Heart right ventricle (tissue), 16 donors: ENCODE measurements around the gene CASP10. TPM values are rescaled to one million over a fixed set of nuclear protein-coding genes. Genes with fewer than 3 reads are reported as not detected.
A peak's percentile ranks its signal among the peaks of the same experiment; 100 is the strongest.

Experiments used
- ATAC-seq, 8 donors: fragments of 200-7000 bp; cut with Tn5 transposase; one replicate each; pipeline ENCODE4 v1.9.1; 2020; ENCODE audit warnings: mild to moderate bottlenecking in 8 of 8, moderate library complexity in 8 of 8, moderate number of reproducible peaks in 1 of 8
- DNase-seq, 2 donors: peaks; one replicate each; pipeline ENCODE4 v3.0.0-alpha.2; 2020
- H3K27ac ChIP-seq, 10 donors: fragments of 200-600 bp; sonication (generic) in 2 of 10; one replicate each; pipeline versions ENCODE4 v1.5.0 to v1.8.0; 2020 to 2022; ENCODE audit warnings: mild to moderate bottlenecking in 3 of 10
- H3K27me3 ChIP-seq, 7 donors: fragments of 200-600 bp; one replicate each; pipeline ENCODE4 v1.8.0; 2021 to 2022; ENCODE audit warnings: mild to moderate bottlenecking in 2 of 7
- H3K36me3 ChIP-seq, 9 donors: fragments of 200-600 bp; sonication (generic) in 1 of 9; one replicate each; pipeline versions ENCODE4 v1.5.0 to v1.8.0; 2020 to 2022; ENCODE audit warnings: mild to moderate bottlenecking in 2 of 9
- H3K4me1 ChIP-seq, 9 donors: fragments of 200-600 bp; sonication (generic) in 1 of 9; one replicate each; pipeline versions ENCODE4 v1.5.0 to v1.8.0; 2020 to 2022; ENCODE audit warnings: mild to moderate bottlenecking in 4 of 9
- H3K4me3 ChIP-seq, 10 donors: fragments of 200-600 bp; sonication (generic) in 2 of 10; one replicate each; pipeline versions ENCODE4 v1.5.0 to v1.8.0; 2020 to 2022; ENCODE audit warnings: mild to moderate bottlenecking in 7 of 10, moderate library complexity in 2 of 10
- H3K9me3 ChIP-seq, 11 donors: fragments of 200-600 bp in 10 of 11; sonication (generic) in 2 of 11; one replicate each; pipeline versions ENCODE4 v1.5.0 to v1.8.0; 2013 to 2022; ENCODE audit warnings: mild to moderate bottlenecking in 2 of 11, control low read depth in 1 of 11, moderate library complexity in 1 of 11
- WGBS, 2 donors: extraction: QIAGEN DNeasy Blood & Tissue Kit; methylation state at CpG; one replicate each; pipeline ENCODE4 v1.1.7; 2013; ENCODE audit warnings: inconsistent platforms in 1 of 2; 5-methylcytosine and 5-hydroxymethylcytosine counted together
- intact Hi-C, 10 donors: fragments of 100-400 bp; cut with DNase I; formaldehyde crosslinking; loops; one replicate each; pipeline versions ENCODE4 v1.11.1 to v1.14.2; 2022
- polyA plus RNA-seq, 2 donors: library from polyadenylated mRNA; stranded (reverse); fragments of 200-250 nt; gene quantifications; one replicate each; pipeline ENCODE4 v1.2.3, GENCODE V29; 2013
- total RNA-seq, 10 donors: library from RNA; stranded (reverse); fragmentation: NEBNext Ultra II Directional in 3 of 10; extraction: Animal tissue kit (Norgen Biotek cat#: 25700) in 3 of 10; gene quantifications; one replicate each; pipeline versions ENCODE4 v1.2.1 to v1.2.4, GENCODE V29; 2021 to 2023
- TF ChIP-seq, protein P1 (sequence below), 9 donors: fragments of 200-600 bp; sonication (generic) in 2 of 9; IDR thresholded peaks; one replicate each; pipeline versions ENCODE4 v1.5.0 to v1.8.0; 2021 to 2022; ENCODE audit warnings: antibody characterized with exemption in 9 of 9, mild to moderate bottlenecking in 5 of 9, moderate library complexity in 1 of 9
- donor health status: Arrhythmogenic right ventricular cardiomyopathy.
- donor health status: ischemic (EF 13 %, LVEDD 7.1; RV severe dilation, severe dysfunction).
- donor health status: healthy with polysubstance abuse.
- donor health status: DM: no; HTN: yes; CAD: no.
- donor health status: DM: no; HTN: no; CAD: no.
- donor health status: ischemic (EF 25% LVEDD 6.9; RV normal size, moderate dysfunction).
- donor health status: ischemic (EF 25% LVEDD 5.7; RV mildly dilated, moderate dysfunction).
- donor health status: healthy.
- donor health status: DM: yes; HTN: yes; CAD: no.
- donor health status: Ischemic cardiomyopathy.
- donor health status: ischemic (EF 35%, LVEDD 5.7; RV mildly dilated, moderate dysfunction).
- donor health status: nonischemic (EF 11% LVEDD 7.7; RV severe dilation, severe dysfunction).
- donor health status: DM: yes; HTN: yes; CAD: no.
- donor health status: PGD.
- donor health status: ischemic (EF 29% LVEDD 5.4; RV normal size, mild dysfunction).
- donor health status: nonischemic (EF 23%, LVEDD 6.1; RV moderate dilation, normal function).

Gene CASP10
- total and polyA plus RNA-seq, 12 donors: 2.0 to 13.2 (median 5.6) TPM

DNA sequence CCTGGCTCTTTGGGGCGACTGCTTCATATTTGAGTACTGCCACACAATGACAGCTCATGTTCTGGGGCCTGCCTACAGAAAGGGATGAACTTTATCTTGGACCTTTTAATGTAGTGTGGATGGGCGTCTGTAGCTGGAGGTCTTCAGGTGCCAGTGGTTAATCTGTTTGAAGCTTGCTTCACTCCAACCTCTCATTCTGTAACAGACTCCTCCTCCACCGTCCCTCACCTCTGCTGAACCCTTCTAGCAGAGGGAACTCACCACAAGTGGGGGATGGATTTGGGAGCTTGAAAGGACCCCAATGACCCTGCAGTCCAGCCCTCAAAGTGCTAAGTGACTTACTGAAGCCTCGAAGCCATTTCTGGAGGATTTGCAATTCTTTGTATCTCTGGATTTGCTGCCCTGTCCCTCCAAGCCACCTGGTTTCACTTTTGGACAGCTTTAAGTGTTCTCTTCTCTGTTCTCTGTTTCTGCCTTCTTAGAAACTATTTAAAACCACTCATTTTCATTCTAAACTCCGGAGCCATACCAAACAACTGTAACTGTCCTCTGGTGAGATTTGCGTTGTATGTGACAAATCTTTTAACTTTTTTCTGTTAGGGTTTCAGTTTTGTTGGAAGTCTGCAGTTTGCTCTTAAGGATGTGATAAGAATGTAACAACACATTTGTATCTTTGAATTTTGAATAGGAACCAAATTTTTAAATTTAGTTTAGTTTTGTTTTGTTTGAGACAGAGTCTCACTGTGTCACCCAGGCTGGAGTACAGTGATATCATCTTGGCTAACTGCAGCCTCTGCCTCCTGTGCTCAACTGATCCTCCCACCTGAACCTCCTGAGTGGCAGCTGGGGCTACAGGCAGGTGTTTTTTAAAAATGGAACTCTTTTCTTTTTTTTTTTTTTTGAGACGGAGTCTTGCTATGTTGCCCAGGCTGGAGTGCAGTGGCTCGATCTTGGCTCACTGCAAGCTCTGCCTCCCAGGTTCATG is 40.4 kb downstream of the CASP10 start:
- Histone ChIP-seq H3K27ac (peak overlapping the region in 2 of 10 donors; percentile 37 to 52), H3K4me1 (peaks cover 2 to 51% (median 35%) of the 10 kb centered on the region in 9 donors), H3K36me3 (peaks cover 0 to 11% (median under 1%) of the 10 kb centered on the region in 9 donors), H3K4me3 (no peak overlapping the region), H3K9me3 (no peaks in the 10 kb centered on the region), H3K27me3 (no peaks in the 10 kb centered on the region)
- intact Hi-C loops: loop anchor here in 1 of 10 donors (5.0 kb wide), 1 partner anchor 36 kb away; no protein-coding TSS in a partner anchor
- TF ChIP-seq, protein P1, sequence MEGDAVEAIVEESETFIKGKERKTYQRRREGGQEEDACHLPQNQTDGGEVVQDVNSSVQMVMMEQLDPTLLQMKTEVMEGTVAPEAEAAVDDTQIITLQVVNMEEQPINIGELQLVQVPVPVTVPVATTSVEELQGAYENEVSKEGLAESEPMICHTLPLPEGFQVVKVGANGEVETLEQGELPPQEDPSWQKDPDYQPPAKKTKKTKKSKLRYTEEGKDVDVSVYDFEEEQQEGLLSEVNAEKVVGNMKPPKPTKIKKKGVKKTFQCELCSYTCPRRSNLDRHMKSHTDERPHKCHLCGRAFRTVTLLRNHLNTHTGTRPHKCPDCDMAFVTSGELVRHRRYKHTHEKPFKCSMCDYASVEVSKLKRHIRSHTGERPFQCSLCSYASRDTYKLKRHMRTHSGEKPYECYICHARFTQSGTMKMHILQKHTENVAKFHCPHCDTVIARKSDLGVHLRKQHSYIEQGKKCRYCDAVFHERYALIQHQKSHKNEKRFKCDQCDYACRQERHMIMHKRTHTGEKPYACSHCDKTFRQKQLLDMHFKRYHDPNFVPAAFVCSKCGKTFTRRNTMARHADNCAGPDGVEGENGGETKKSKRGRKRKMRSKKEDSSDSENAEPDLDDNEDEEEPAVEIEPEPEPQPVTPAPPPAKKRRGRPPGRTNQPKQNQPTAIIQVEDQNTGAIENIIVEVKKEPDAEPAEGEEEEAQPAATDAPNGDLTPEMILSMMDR (IDR thresholded peaks at IDR 0.05): no peak
- DNase-seq: no peak
- 80 to 82% methylated on average over 8 of the region's 8 CpGs for WGBS, 2 donors
- ATAC-seq: no peak

GRCh38 chr2:201228271-201228911 is 45.5 kb downstream of the CASP10 start:
- 81 to 85% methylated on average over 3 of the region's 3 CpGs for WGBS, 2 donors
- TF ChIP-seq, protein P1 (IDR thresholded peaks at IDR 0.05): no peak
- Histone ChIP-seq H3K4me3 (no peak overlapping the region), H3K27ac (peak overlapping the region in 8 of 10 donors; percentile 9 to 70 (median 48)), H3K4me1 (peaks cover 0 to 45% (median 15%) of the 10 kb centered on the region in 9 donors), H3K9me3 (no peaks in the 10 kb centered on the region), H3K36me3 (no peaks in the 10 kb centered on the region), H3K27me3 (no peaks in the 10 kb centered on the region)
- intact Hi-C loops: no loop called here
- ATAC-seq (no peak), DNase-seq (no peak)

DNA sequence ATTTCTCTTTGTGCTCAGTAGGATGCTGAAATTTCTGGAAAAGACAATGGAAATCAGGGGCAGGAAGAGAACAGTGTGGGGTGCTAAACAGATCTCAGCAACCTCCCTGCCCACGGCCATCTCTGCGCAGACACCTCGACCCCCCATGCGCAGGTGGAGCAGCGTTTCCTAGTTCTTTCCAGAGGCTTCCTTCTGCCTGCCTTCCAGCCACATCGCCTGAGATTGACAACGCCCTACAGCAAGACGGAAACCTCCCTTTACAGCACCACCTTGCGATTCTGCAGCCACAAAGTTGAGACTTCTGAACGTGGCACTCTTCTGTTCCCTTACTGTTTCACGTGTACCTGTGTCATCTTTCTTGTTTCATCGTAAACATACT is 46.0 kb downstream of the CASP10 start:
- H3K27me3 ChIP-seq: no peaks in the 10 kb centered on the region
- WGBS, 2 donors: 55 to 67% methylated on average over 12 of the region's 12 CpGs
- no peak overlapping the region for H3K4me3 ChIP-seq
- H3K4me1 ChIP-seq: peaks cover 0 to 45% (median 15%) of the 10 kb centered on the region in 9 donors
- DNase-seq (no peak), ATAC-seq (peak in 2 of 8 donors; percentile 2 to 16)
- H3K36me3 ChIP-seq: no peaks in the 10 kb centered on the region
- TF ChIP-seq, protein P1 (IDR thresholded peaks at IDR 0.05): peak in 1 of 9 donors; percentile 20
- peak overlapping the region in 8 of 10 donors; percentile 9 to 70 (median 48) for H3K27ac ChIP-seq
- H3K9me3 ChIP-seq: no peaks in the 10 kb centered on the region
- intact Hi-C loops: no loop called here
